HCT116 (cell line): Measurements from ENCODE around the gene SELL. TPM values are rescaled to one million over a fixed set of nuclear protein-coding genes. Genes with fewer than 3 reads are reported as not detected.

Experiments used
- ATAC-seq: fragments of 200-7000 bp; cut with Tn5 transposase; 2 replicates; pipeline ENCODE4 v1.9.1; 2020; ENCODE audit warnings: mild to moderate bottlenecking, moderate library complexity
- BruUV-seq: library from RNA; stranded (reverse); fragments of 400-500 nt; replicated peaks from 2 replicates; lab custom pipeline; 2021; lab: Mats Ljungman, UMichigan
- CTCF ChIA-PET: fragments of 300-600 bp; sonication (Branson Sonifier 250); formaldehyde crosslinking; loops from one replicate; lab custom pipeline; 2021; ENCODE audit warnings: antibody characterized with exemption; lab: Charles Lee
- POLR2A ChIA-PET: fragments of 300-600, 350-600 bp; sonication (Branson Sonifier 250); formaldehyde crosslinking; loops from one replicate; lab custom pipeline; 2021; ENCODE audit warnings: antibody characterized with exemption; lab: Charles Lee
- RAD21 ChIA-PET, 2 experiments: fragments of 300-600 bp; sonication (Branson Sonifier 250); formaldehyde crosslinking; loops; one replicate each; lab custom pipeline; 2023; ENCODE audit warnings: low total read pairs in 2 of 2; ENCODE audit not compliant: uncharacterized antibody in 2 of 2, unreplicated experiment in 2 of 2, low non-redundant PET in 1 of 2; lab: Charles Lee
- DNase-seq: peaks from one replicate; pipeline ENCODE4 v3.0.0-alpha.2; 2010; ENCODE audit warnings: low read depth, low spot score
- H2AFZ ChIP-seq: fragments of 200-600 bp; shearing (Covaris generic), sonication (generic); 2 replicates; pipeline ENCODE4 v1.6.1; 2017; ENCODE audit warnings: low read depth, mixed run types, mixed read lengths, antibody characterized with exemption, low read length; ENCODE audit not compliant: poor library complexity, severe bottlenecking
- H3K27ac ChIP-seq: 2 replicates; pipeline ENCODE4 v1.5.1; 2012; ENCODE audit warnings: low read depth, low read length
- H3K27me3 ChIP-seq: fragments of 200-600 bp; sonication (generic); 2 replicates; pipeline ENCODE4 v1.6.1; 2016; ENCODE audit warnings: mixed run types, low read length, mixed read lengths; ENCODE audit not compliant: insufficient read depth
- H3K36me3 ChIP-seq, 2 experiments: fragments of 200-500 bp in 1 of 2; fragments of 200-600 bp in 1 of 2; sonication (Bioruptor generic) in 1 of 2; sonication (generic) in 1 of 2; 2 replicates each; pipeline versions ENCODE4 v1.5.1 to v1.6.1; 2014 to 2016; ENCODE audit warnings: low read length in 2 of 2, inconsistent platforms in 1 of 2, mixed read lengths in 1 of 2, mixed run types in 1 of 2; ENCODE audit not compliant: insufficient read depth in 2 of 2, control insufficient read depth in 1 of 2
- H3K4me1 ChIP-seq, 2 experiments: fragments of 200-600 bp in 1 of 2; sonication (generic) in 1 of 2; 2 replicates each; pipeline versions ENCODE4 v1.5.1 to v1.6.1; 2012 to 2017; ENCODE audit warnings: low read length in 2 of 2, inconsistent platforms in 1 of 2, mild to moderate bottlenecking in 1 of 2, mixed read lengths in 1 of 2, mixed run types in 1 of 2, moderate library complexity in 1 of 2; ENCODE audit not compliant: insufficient read depth in 2 of 2, control insufficient read depth in 1 of 2
- H3K4me2 ChIP-seq: fragments of 200-600 bp; sonication (generic); 2 replicates; pipeline ENCODE4 v1.6.1; 2017; ENCODE audit warnings: mixed run types, low read length, mixed read lengths
- H3K4me3 ChIP-seq, 2 experiments: fragments of 200-600 bp in 1 of 2; sonication (generic) in 1 of 2; replicated peaks in 1 of 2; 2 replicates each; pipeline ENCODE4 v1.5.1; 2011 to 2016; ENCODE audit warnings: low read length in 2 of 2, control low read depth in 1 of 2, low read depth in 1 of 2, mild to moderate bottlenecking in 1 of 2, mixed read lengths in 1 of 2, mixed run types in 1 of 2
- H3K79me2 ChIP-seq: fragments of 200-600 bp; sonication (generic); 2 replicates; pipeline ENCODE4 v1.6.1; 2017; ENCODE audit warnings: mild to moderate bottlenecking, mixed run types, low read length, moderate library complexity, mixed read lengths; ENCODE audit not compliant: insufficient read depth
- H3K9ac ChIP-seq: fragments of 200-600 bp; sonication (generic); 2 replicates; pipeline ENCODE4 v1.6.1; 2016; ENCODE audit warnings: low read length, mixed read lengths
- H3K9me2 ChIP-seq: fragments of 200-600 bp; sonication (generic), shearing (Covaris generic); 2 replicates; pipeline ENCODE4 v1.6.1; 2017; ENCODE audit warnings: mixed run types, mild to moderate bottlenecking, moderate library complexity; ENCODE audit not compliant: insufficient read depth
- H3K9me3 ChIP-seq, 2 experiments: fragments of 200-500 bp in 1 of 2; fragments of 200-600 bp in 1 of 2; sonication (Bioruptor generic) in 1 of 2; sonication (generic) in 1 of 2; 2 replicates each; pipeline ENCODE4 v1.6.1; 2014 to 2017; ENCODE audit warnings: low read length in 2 of 2, mixed read lengths in 2 of 2, inconsistent platforms in 1 of 2, low read depth in 1 of 2, mild to moderate bottlenecking in 1 of 2, mixed run types in 1 of 2, moderate library complexity in 1 of 2; ENCODE audit not compliant: control insufficient read depth in 1 of 2, insufficient read depth in 1 of 2
- H4K20me1 ChIP-seq: fragments of 200-600 bp; sonication (generic), shearing (Covaris generic); 2 replicates; pipeline ENCODE4 v1.6.1; 2017; ENCODE audit warnings: mixed run types, mild to moderate bottlenecking, moderate library complexity; ENCODE audit not compliant: insufficient read depth
- ELF1 ChIP-seq: IDR thresholded peaks from 2 replicates; pipeline ENCODE4 v1.6.1; 2012; ENCODE audit warnings: low read depth, borderline replicate concordance
- FOSL1 ChIP-seq: IDR thresholded peaks from 2 replicates; pipeline ENCODE4 v1.6.1; 2012; ENCODE audit warnings: low read depth
- intact Hi-C: fragments of 100-400 bp; cut with micrococcal nuclease; formaldehyde crosslinking; loops from 2 replicates; pipeline ENCODE4 v1.10.0; 2022
- total RNA-seq: library from RNA; stranded (reverse); gene quantifications from one replicate; pipeline ENCODE4 v1.2.1, GENCODE V29; 2021; ENCODE audit not compliant: unreplicated experiment

The SELL gene
- total RNA-seq, 1 experiment from 2014 or later = 4.1 TPM

DNA sequence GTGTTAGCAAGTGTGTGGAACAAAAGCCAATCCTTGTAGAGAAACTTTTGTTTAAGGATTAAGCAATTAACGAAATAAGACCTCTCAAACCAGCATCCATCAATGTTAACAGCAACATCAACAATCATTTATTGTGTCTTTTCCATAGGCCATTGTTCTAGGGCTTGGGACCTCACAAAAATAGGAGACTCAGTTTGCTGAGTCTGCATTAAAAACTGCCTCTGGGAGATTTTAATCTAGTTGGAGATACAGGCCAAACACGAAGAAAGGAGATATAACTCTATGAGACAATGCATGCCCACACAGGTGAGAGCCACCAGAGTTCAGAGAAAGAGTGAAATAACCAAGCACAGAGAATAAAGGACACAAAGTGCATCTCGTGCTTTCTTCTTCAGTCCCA lies 67.1 kb downstream of the SELL start:
- no peaks in the 10 kb centered on the region for H4K20me1 ChIP-seq
- no peak for ATAC-seq
- RAD21 ChIA-PET = no interaction called here

More for the DNA sequence above, 67.1 kb downstream of the SELL start:
- H3K4me2 ChIP-seq = no peak overlapping the region
- ChIA-PET CTCF (no interaction called here), POLR2A (no interaction called here)
- no peak overlapping the region for H2AFZ ChIP-seq
- TF ChIP-seq ELF1 (no peak), FOSL1 (no peak)
- intact Hi-C loops = no loop called here
- H3K27me3 ChIP-seq = no peaks in the 10 kb centered on the region
- H3K4me1 ChIP-seq = no peaks in the 10 kb centered on the region
- no peak overlapping the region for H3K4me3 ChIP-seq
- DNase-seq = no peak
- H3K9me3 ChIP-seq = no peaks in the 10 kb centered on the region
- no peaks in the 10 kb centered on the region for H3K36me3 ChIP-seq
- no peaks in the 10 kb centered on the region for H3K79me2 ChIP-seq
- H3K9ac ChIP-seq = no peak overlapping the region
- H3K9me2 ChIP-seq = no peaks in the 10 kb centered on the region
- no TSS peak for BruUV-seq
- H3K27ac ChIP-seq = no peak overlapping the region

Other genes starting within 250 kb of the SELL start
- gene SLC19A2, start 225.7 kb downstream of the SELL start, total RNA-seq = 10.1 TPM
- gene F5, start 125.1 kb downstream of the SELL start, total RNA-seq = 0.37 TPM
- gene SELP, start 81.5 kb downstream of the SELL start, total RNA-seq = not detected
- gene SELE, start 22.5 kb upstream of the SELL start, total RNA-seq = not detected
- gene METTL18, start 83.3 kb upstream of the SELL start, total RNA-seq = 7.4 TPM
- gene SCYL3, start 182.3 kb upstream of the SELL start, total RNA-seq = 7.6 TPM